Prostate gland (tissue), 2 donors: Measurements from ENCODE around the gene LRPPRC. TPM values are rescaled to one million over a fixed set of nuclear protein-coding genes. Genes with fewer than 3 reads are reported as not detected.

Experiments used
- DNase-seq: peaks from one replicate; pipeline ENCODE4 v3.0.0-alpha.2; 2019; ENCODE audit warnings: low spot score
- H3K27ac ChIP-seq, 2 donors: fragments of 200-600 bp; sonication (generic); 2 replicates each; pipeline ENCODE4 v1.5.1; 2017 to 2019
- H3K27me3 ChIP-seq: fragments of 200-600 bp; sonication (generic); replicated peaks from 2 replicates; pipeline ENCODE4 v1.5.1; 2019; ENCODE audit not compliant: insufficient read depth
- H3K36me3 ChIP-seq, 2 donors: fragments of 200-600 bp; sonication (generic); 1 replicate in 1 of 2; 2 replicates in 1 of 2; pipeline versions ENCODE4 v1.5.1 to v1.8.1; 2017 to 2019
- H3K4me1 ChIP-seq: fragments of 200-600 bp; sonication (generic); replicated peaks from 2 replicates; pipeline ENCODE4 v1.5.1; 2019
- H3K4me3 ChIP-seq, 2 donors: fragments of 200-600 bp; sonication (generic); 2 replicates each; pipeline ENCODE4 v1.5.1; 2017 to 2019
- H3K9me3 ChIP-seq: fragments of 200-600 bp; sonication (generic); 2 replicates; pipeline ENCODE4 v1.5.1; 2017
- CTCF ChIP-seq, 4 experiments: fragments of 200-600 bp in 2 of 4; fragments of 450-650 bp in 2 of 4; sonication (generic) in 2 of 4; IDR thresholded peaks; 1 replicate in 3 of 4; 2 replicates in 1 of 4; pipeline ENCODE4 v1.5.1; 2016 to 2019; ENCODE audit warnings: antibody characterized with exemption in 4 of 4, mild to moderate bottlenecking in 2 of 4, moderate library complexity in 2 of 4
- POLR2A ChIP-seq: fragments of 450-650 bp; IDR thresholded peaks from one replicate; pipeline ENCODE4 v1.6.1; 2016; ENCODE audit warnings: antibody characterized with exemption, mild to moderate bottlenecking
- POLR2AphosphoS5 ChIP-seq: sonication (generic); formaldehyde crosslinking; IDR thresholded peaks from one replicate; pipeline ENCODE4 v1.6.1; 2017; ENCODE audit warnings: antibody characterized with exemption
- WGBS: methylation state at CpG from one replicate; pipeline ENCODE4 v1.1.5; 2018; 5-methylcytosine and 5-hydroxymethylcytosine counted together
- intact Hi-C: fragments of 100-400 bp; cut with DNase I; formaldehyde crosslinking; loops from one replicate; pipeline ENCODE4 v1.14.2; 2022
- total RNA-seq, 2 donors: library from RNA; depleted of rRNA; stranded (reverse); fragments of >200 nt; gene quantifications; one replicate each; pipeline ENCODE4 v1.1.0, GENCODE V29; 2016

The LRPPRC gene
- total RNA-seq, 2 donors from 2014 or later: 49.3 to 82.3 TPM

GRCh38 chr2:43906448-43907109, 89.2 kb downstream of the LRPPRC start:
- WGBS: 94% methylated on average over 6 of the region's 6 CpGs
- H3K4me3 ChIP-seq: no peak overlapping the region
- no peaks in the 10 kb centered on the region for H3K27me3 ChIP-seq
- TF ChIP-seq POLR2AphosphoS5: no peak
- TF ChIP-seq CTCF (IDR thresholded peaks at IDR 0.05): no peak
- DNase-seq: no peak
- H3K27ac ChIP-seq: no peak overlapping the region
- H3K36me3 ChIP-seq: no peaks in the 10 kb centered on the region
- no peaks in the 10 kb centered on the region for H3K4me1 ChIP-seq
- H3K9me3 ChIP-seq: no peaks in the 10 kb centered on the region
- intact Hi-C loops: no loop called here

GRCh38 chr2:43905871-43906270, 89.9 kb downstream of the LRPPRC start:
- Histone ChIP-seq H3K36me3 (no peaks in the 10 kb centered on the region), H3K4me3 (no peak overlapping the region), H3K4me1 (no peaks in the 10 kb centered on the region), H3K27ac (no peak overlapping the region), H3K27me3 (no peaks in the 10 kb centered on the region), H3K9me3 (no peaks in the 10 kb centered on the region)
- intact Hi-C loops: no loop called here
- DNase-seq: no peak
- no peak for TF ChIP-seq POLR2A
- no peak for TF ChIP-seq POLR2AphosphoS5
- no peak for TF ChIP-seq CTCF (IDR thresholded peaks at IDR 0.05)
- 92% methylated on average over 5 of the region's 5 CpGs for WGBS

- H3K36me3 ChIP-seq: no peaks in the 10 kb centered on the region
- 97% methylated on average over 11 of the region's 11 CpGs for WGBS
- no peak overlapping the region for H3K4me3 ChIP-seq
- H3K4me1 ChIP-seq: no peaks in the 10 kb centered on the region
- no peak for DNase-seq
- no peaks in the 10 kb centered on the region for H3K27me3 ChIP-seq
- H3K27ac ChIP-seq: no peak overlapping the region
- H3K9me3 ChIP-seq: no peaks in the 10 kb centered on the region
- intact Hi-C loops: no loop called here
- TF ChIP-seq POLR2A (no peak), CTCF (IDR thresholded peaks at IDR 0.05) (no peak), POLR2AphosphoS5 (no peak)
Measured at GRCh38 chr2:43905371-43905803, 90.4 kb downstream of the LRPPRC start.

GRCh38 chr2:43899589-43899988, 96.2 kb downstream of the LRPPRC start:
- DNase-seq: no peak
- Histone ChIP-seq H3K9me3 (no peaks in the 10 kb centered on the region), H3K36me3 (peaks cover 0 to 4% of the 10 kb centered on the region in 2 donors), H3K4me3 (no peak overlapping the region), H3K4me1 (peaks cover 3% of the 10 kb centered on the region), H3K27ac (no peak overlapping the region), H3K27me3 (no peaks in the 10 kb centered on the region)
- TF ChIP-seq CTCF (IDR thresholded peaks at IDR 0.05): no peak
- no peak for TF ChIP-seq POLR2A
- TF ChIP-seq POLR2AphosphoS5: no peak
- intact Hi-C loops: no loop called here
- WGBS: 69% methylated on average over 2 of the region's 2 CpGs

GRCh38 chr2:43898838-43899346, 96.9 kb downstream of the LRPPRC start:
- Histone ChIP-seq H3K4me3 (no peak overlapping the region), H3K4me1 (peaks cover 3% of the 10 kb centered on the region), H3K9me3 (no peaks in the 10 kb centered on the region), H3K27me3 (no peaks in the 10 kb centered on the region), H3K36me3 (peaks cover 0 to 4% of the 10 kb centered on the region in 2 donors), H3K27ac (no peak overlapping the region)
- intact Hi-C loops: no loop called here
- TF ChIP-seq POLR2A (no peak), CTCF (IDR thresholded peaks at IDR 0.05) (no peak), POLR2AphosphoS5 (no peak)
- 76% methylated on average over 11 of the region's 11 CpGs for WGBS
- no peak for DNase-seq
